Germinal center (tissue), 1 donor: Measurements from ENCODE around the gene ANKRD11.

Source experiments
- DNase-seq: peaks from one replicate; pipeline ENCODE4 v3.0.0; 2012; ENCODE audit warnings: mixed read lengths, low spot score

The ANKRD11 gene

GRCh38 chr16:89232107-89232506, 258.3 kb downstream of the ANKRD11 start:
- DNase-seq: no peak

GRCh38 chr16:89230255-89230654, 260.1 kb downstream of the ANKRD11 start:
- DNase-seq: no peak

GRCh38 chr16:89224665-89225064, 265.7 kb downstream of the ANKRD11 start:
- no peak for DNase-seq

DNA sequence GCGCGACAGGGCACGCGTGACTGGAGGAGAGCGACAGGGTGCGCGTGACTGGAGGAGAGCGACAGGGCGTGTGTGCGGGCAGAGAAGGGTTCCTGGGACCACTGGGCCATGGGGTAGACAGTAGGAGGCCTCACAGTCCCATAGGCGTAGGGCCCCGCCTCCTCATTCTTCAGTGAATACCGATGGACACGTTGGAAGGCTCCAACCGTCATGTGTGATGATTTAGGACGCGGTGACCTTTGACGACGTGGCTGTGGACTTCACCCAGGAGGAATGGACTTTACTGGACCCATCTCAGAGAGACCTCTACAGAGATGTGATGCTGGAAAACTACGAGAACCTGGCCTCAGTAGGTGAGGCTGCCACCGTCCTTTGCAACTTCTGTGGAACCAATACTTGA, 267.4 kb downstream of the ANKRD11 start:
- DNase-seq: no peak

GRCh38 chr16:89221604-89222003, 268.8 kb downstream of the ANKRD11 start:
- DNase-seq: no peak

DNA sequence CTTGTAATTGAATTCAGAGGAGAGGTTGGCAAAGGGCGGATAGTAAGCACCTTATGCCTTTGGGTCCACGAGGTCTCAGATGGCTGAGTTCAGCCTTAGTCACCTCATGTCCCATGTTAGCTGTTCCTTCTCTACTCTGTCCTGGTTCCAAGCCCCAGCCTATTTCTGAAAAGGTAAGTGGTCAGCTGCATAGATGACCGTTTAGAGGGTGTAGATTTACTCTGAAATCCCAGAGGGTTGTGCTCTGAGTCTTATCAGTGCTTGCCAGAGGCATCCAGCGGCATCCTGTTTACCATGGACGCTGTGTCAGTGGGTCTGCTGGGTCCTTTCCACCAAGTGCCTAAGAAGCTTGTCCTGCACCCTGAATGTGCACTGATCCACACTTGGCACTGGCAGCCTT, 271.0 kb downstream of the ANKRD11 start:
- no peak for DNase-seq
